Choroid plexus epithelial cell (primary cell): ENCODE measurements around the gene EMILIN2.

Experiments used
- DNase-seq: peaks from one replicate; pipeline ENCODE4 v3.0.0-alpha.2; 2010; ENCODE audit warnings: low read depth
- H3K4me3 ChIP-seq: 2 replicates; pipeline ENCODE4 v1.5.1; 2011; ENCODE audit warnings: low read depth, mild to moderate bottlenecking, control low read depth, low read length, moderate library complexity
- TF ChIP-seq, protein P1 (sequence below): conservative IDR thresholded peaks from 2 replicates; pipeline ENCODE4 v1.5.1; 2011; ENCODE audit warnings: low read depth, mild to moderate bottlenecking, control low read depth, inconsistent platforms, low read length, moderate library complexity

The EMILIN2 gene

DNA sequence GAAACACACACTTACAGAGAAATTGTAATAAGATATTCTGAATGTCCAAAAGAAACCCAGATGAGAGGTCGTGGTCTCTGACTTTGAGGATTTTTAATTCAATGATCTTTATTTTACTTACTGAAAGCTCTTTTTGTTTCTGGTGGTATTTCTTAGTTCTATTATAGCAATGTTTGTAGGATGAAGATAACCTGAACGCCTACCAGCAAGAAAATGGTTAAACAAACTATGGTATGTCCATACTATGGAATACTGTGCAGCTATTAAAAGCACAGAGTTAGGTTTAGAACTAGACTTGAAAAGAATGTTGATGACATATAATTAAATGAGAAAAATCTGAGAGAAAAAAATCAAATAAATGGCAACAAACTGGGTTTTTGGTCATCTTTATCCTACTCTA, 105.8 kb downstream of the EMILIN2 start:
- DNase-seq = no peak
- no peak overlapping the region for H3K4me3 ChIP-seq
- TF ChIP-seq, protein P1, sequence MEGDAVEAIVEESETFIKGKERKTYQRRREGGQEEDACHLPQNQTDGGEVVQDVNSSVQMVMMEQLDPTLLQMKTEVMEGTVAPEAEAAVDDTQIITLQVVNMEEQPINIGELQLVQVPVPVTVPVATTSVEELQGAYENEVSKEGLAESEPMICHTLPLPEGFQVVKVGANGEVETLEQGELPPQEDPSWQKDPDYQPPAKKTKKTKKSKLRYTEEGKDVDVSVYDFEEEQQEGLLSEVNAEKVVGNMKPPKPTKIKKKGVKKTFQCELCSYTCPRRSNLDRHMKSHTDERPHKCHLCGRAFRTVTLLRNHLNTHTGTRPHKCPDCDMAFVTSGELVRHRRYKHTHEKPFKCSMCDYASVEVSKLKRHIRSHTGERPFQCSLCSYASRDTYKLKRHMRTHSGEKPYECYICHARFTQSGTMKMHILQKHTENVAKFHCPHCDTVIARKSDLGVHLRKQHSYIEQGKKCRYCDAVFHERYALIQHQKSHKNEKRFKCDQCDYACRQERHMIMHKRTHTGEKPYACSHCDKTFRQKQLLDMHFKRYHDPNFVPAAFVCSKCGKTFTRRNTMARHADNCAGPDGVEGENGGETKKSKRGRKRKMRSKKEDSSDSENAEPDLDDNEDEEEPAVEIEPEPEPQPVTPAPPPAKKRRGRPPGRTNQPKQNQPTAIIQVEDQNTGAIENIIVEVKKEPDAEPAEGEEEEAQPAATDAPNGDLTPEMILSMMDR = no peak

- TF ChIP-seq, protein P1 = no peak
These were observed 107.3 kb downstream of the EMILIN2 start for GRCh38 chr18:2953935-2954653.

GRCh38 chr18:2954869-2955645, 108.3 kb downstream of the EMILIN2 start:
- TF ChIP-seq, protein P1 = no peak
- H3K4me3 ChIP-seq = no peak overlapping the region
- no peak for DNase-seq

More at GRCh38 chr18:2953935-2954653, 107.3 kb downstream of the EMILIN2 start:
- H3K4me3 ChIP-seq = no peak overlapping the region
- DNase-seq = no peak

GRCh38 chr18:2956056-2956455, 109.2 kb downstream of the EMILIN2 start:
- DNase-seq = no peak
- TF ChIP-seq, protein P1 = no peak
- no peak overlapping the region for H3K4me3 ChIP-seq

DNA sequence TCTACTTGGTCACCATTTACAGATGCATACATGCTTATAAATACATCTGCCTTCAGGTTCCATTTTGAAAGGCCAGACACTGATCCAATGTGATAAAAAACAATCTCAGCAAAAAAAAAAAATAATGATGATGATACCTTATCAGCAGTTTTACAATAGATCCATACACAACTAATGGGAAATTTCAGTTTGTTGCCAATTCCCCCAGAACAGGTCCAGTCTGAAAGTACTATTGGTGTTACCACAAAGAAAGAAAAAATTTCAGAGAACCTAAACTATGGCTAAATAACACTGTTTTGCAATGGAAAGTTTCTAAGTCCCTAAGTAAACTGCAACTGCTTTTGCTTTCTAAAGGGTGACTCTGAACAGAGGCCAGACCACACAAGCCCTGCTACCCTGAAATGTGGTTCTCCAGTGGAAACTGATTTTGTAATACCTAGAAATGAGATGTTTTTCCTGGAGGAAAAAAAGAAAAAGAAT, 112.1 kb downstream of the EMILIN2 start:
- DNase-seq = peak; percentile 95
- H3K4me3 ChIP-seq = no peak overlapping the region
- TF ChIP-seq, protein P1 = no peak

- no peak overlapping the region for H3K4me3 ChIP-seq
- no peak for DNase-seq
- TF ChIP-seq, protein P1 = no peak
These were observed 112.5 kb downstream of the EMILIN2 start for GRCh38 chr18:2959341-2959740.
